ENCODE results near the gene PCGF3.
A peak's percentile ranks its signal among the peaks of the same experiment; 100 is the strongest.
"Not testable (repeated sequence)": the region's sequence is repeated elsewhere in the genome, so short reads cannot be mapped to it uniquely, and the experiment has no call there.

The PCGF3 gene

DNA sequence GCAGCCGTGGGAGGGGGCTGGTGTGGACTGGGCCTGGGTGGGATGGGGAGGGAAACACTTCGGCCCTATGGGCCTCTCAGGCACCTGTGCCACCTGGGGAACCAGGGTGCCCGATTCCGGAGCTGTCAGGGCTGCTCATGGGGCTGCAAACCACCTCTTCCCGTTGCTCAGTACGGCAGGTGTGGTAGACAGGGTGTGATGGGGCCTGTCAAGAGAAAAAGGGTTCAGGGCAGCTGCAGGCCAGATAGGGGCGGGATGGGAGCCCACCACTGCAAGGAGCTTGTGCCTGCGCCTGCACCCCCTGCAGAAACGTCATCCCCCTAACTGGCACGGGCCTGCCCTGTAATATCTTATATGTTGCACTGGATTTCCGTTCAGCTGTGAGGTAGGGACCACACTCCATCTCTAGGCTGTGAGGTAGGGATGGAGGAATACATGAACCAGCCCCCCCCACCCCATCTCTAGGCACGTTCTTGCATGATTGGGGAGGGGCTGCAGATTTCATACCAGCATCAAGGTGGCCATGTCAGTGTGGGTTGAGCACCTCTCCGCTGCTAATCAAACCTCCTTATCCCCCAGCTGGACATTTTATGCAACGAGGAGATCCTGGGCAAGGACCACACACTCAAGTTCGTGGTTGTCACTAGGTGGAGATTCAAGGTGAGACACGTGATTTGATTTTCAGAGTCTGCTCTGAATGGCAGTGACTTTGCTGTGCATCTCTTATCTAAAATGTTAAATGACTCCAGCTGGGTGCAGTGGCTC lies 59.0 kb downstream of the PCGF3 start:
- no peak for DNase-seq

DNA sequence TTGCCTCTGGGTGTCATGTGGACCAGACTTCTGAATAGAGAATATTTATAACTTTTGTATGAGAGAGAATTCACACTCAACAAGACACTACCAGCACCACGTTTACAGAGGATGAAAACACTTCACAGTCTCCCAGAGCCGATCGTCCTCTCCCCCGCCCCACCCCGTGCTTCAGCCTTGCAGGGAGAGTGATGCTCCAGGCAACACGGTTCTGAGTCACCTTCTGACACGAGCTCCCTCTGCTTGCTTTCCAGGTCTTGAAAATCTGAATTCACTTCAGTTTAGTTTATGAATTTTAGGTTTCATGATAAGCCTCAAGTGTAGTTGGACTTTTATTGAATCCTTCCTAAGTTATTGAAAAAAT lies 60.5 kb downstream of the PCGF3 start:
- no peak for DNase-seq

DNA sequence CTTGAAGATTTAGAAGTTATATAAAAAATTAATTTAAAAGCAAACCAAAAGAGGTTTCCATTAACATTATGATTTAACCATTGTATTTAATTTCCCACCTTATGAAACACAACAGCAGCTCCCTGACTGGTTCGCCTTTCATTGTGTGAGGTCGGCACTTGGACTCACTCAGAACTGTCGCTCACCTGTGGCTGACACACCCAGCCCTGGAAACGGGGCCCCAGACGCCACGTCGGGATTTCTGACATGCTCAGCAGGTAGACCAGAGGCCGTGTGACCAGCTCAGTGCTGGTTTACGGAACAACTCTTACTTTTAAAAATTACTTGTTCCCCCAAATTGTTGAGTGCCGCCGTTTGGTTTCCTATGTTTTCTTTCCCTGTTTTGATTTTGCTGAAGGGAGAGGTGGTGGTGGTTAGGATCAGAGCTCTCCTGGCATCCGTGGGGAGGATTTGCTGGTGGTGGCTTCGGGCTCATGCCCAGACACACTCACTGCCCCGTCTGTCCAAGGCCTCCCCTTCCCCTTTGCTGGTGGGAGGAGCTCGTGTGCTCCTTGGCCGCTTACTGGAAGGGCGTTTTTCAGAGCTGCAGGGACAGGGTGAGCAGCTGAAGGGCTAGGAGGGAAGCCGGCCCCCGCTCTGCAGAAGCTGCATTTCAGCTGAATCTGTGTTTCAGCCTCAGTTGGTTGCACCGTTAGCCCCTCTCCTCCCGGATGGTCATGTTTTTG lies 61.1 kb downstream of the PCGF3 start:
- no peak for DNase-seq

DNA sequence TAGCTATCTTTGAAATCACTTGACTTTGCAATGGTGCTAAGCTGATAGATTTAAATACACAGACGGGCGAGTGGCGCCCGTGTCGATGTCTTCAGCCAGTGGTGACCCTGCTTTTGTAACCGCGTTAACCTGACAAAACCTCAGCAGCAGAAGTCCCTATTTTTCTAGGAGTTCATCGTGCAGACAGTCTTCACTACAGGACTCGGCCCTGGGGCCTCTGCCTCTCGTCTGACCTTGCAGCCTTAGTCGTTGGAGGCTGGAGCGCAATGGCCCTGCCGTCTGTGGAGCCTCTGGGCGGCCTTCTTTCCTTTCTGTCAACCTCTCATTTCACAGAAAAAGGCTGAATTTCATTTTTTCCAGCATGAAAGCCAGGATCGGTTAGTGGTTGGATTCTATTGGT lies 62.4 kb downstream of the PCGF3 start:
- DNase-seq: no peak

DNA sequence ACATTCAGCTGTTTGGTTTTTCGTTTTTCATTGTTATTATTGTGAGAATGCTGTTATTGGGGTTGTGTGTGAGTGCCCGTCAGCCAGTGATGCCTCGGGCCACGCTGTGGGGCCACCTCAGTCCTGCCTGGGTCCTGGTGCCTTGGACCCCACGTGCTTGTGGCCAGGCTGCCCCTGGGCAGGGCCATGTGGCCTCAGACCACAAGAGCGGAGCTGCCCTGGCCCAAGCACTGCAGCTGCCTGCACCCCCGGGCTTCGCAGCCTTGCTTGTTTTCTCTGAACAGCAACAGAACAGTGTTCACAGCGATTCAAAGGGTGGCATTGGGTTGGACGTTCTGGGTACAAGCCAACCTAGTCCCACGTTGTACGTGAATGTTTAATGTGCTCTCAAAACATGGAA lies 63.4 kb downstream of the PCGF3 start:
- no peak for DNase-seq

DNA sequence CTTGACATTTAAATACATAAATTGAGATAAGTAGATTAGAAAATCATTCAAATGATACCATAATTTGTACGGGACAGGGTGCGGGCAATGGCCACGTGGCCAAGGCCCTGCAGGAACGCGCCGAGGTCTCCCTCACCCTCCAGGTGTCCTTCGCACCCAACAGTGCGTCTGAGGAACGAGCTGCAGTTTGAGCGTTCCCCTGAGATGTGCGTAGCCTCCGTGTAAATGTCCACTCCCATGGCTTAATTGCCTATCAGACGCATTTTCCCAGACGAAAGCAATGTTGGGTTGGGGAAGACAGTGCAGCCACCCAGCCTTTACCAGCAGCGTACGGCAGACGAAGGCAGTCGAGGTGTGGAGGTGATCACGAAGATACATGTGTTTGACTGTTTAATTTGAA lies 63.9 kb downstream of the PCGF3 start:
- DNase-seq: no peak

DNA sequence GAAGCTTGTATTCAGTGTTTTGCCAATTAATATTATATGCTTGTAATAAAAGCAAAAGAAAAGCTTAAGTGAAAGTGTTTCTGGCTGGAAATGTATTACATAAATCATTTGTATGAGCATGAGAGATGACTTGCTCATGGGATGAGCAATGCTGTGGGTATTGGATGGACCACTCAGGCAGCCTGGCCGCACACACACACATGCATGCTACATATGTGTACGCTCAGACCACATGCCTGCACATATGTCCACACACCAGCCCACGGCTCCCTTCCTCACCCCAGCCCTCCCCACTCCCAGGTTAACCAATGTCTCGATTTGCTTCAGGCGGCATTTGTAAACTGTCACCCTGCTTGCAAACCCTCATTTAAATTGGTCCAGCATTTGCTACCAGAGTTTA lies 64.4 kb downstream of the PCGF3 start:
- DNase-seq: no peak

DNA sequence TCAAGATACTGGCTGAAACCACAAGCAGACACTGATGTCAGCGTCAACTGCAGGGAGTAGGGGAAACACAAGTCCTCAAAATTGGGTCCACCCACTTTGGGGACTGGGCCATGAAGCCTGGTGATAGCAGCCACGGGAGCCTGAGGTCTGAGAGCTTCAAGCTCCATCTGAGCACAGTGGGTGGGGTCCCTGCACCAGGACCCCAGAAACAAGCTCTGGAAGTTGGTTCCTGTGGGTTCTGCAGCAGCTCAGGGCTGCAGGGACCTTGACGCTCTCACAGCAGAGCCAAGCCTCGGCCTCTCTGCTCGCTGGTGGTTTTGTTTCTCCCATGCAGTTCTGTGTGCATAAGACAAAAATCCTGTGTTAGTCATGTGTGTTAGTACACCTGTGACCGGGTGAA lies 65.8 kb downstream of the PCGF3 start:
- no peak for DNase-seq

DNA sequence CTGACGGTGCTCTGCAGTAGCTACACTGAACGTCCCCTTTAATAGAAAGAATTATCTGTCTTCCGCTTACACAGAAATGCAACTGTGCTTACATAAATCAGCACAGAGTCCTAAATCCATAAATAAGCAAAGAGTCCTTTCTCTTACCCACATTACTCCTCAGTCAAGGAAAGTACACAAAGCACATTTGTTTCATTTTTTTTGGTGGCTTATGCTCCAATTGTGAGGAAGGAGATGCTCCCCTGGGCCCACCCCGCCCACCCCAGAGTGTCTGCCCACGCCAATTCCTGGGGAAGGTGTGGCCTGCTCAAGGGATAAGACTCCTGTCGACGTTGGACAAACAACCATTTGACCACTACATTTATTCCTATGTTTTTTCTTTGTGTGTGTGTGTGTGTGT lies 66.5 kb downstream of the PCGF3 start:
- no peak for DNase-seq

DNA sequence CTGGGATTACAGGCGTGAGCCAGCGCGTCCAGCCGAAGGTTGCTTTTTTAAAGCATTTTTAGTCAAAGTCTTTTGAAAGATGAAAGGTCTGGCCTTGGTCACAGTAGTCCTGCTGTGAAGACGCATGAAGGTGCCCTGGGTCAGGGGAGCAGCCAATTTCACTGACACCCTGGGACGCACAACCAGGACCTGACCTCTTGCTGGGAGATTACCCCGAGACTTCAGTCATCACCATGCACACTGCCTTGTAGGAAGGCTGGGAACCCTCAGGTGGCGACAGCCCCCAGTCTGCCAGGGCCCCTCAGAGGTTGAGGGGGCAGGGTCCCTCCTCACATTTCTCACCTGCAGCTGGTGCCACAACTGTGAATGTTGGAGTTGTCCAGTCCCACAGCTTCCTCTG lies 67.1 kb downstream of the PCGF3 start:
- DNase-seq: no peak

DNA sequence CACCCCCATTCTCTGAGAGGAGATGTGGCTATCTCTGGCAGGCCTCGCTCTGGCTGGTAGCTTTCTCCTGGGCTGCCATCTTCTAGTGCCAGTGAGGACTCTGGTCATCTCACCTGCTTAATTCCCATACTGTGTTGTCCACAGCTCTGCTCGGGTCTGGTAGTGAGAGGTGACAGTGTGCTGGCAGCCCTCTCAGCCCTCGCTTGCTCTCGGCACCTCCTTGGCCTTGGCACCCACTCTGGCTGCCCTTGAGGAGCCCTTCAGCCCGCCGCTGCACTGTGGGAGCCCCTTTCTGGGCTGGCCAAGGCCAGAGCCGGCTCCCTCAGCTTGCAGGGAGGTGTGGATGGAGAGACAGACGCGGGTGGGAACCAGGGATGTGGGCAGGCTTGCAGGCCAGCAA lies 67.6 kb downstream of the PCGF3 start:
- no peak for DNase-seq

DNA sequence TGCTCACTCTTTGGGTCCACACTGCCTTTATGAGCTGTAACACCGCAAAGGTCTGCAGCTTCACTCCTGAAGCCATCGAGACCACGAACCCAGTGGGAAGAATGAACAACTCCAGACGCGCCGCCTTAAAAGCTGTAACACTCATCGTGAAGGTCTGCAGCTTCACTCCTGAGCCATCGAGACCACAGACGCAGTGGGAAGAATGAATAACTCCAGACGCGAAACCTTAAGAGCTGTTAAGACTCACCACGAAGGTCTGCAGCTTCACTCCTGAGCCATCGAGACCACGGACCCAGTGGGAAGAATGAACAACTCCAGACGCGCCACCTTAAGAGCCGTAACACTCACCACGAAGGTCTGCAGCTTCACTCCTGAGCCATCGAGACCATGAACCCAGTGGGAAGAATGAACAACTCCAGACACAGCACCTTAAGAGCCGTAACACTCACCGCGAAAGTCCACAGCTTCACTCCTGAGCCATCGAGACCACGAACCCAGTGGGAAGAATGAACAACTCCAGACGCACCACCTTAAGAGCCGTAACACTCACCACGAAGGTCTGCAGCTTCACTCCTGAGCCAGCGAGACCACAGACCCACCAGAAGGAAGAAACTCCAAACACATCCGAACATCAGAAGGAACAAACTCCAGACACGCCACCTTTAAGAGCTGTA lies 68.9 kb downstream of the PCGF3 start:
- not testable (repeated sequence) for DNase-seq

DNA sequence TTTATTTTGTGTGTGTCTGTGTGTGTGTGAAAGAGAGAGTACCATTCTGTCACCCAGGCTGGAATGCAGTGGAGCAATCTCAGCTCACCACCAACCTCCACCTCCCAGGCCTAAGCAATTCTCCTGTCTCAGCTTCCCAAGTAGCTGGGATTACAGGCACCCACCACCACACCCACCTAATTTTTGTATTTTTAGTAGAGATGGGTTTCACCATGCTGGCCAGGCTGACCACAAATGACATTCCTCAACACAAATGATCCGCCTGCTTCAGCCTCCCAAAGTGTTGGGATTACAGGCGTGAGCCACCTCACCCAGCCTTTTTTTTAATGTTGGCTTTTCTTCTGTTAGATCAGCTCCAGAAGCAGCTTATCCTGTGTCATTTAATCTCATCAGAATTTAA lies 69.9 kb downstream of the PCGF3 start:
- DNase-seq: not testable (repeated sequence)

DNA sequence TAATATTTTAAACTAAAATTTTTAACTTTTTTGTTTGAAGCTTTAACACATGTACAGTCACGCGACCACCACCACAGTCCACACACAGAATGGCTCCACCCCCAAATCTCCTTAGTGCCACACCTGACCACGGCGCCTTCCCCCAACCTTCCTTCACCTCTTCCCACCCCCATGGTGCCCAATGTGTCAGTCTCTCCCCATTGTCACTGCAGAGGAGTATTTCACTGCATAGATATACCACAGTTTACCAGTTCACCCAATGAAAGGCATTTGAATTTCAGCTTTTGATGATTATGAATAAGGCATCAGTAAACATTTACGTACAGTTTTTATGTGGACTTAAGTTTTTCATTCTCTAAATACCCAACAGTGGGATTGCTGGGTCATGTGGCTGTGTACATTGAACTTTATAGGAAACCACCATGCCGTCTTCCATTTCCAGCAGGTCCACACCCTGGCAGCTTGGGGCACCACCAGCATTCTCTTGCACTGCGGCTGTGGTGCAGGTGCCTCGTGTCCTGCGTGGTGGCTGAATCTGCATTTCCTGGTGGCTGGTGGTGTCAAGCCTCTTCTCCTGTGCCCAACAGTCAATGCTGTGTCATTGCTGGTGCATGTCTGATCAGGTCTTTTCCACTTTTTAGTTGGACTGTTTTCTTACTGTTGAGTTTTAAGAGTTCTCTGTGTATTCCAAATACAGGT lies 71.3 kb downstream of the PCGF3 start:
- no peak for DNase-seq

DNA sequence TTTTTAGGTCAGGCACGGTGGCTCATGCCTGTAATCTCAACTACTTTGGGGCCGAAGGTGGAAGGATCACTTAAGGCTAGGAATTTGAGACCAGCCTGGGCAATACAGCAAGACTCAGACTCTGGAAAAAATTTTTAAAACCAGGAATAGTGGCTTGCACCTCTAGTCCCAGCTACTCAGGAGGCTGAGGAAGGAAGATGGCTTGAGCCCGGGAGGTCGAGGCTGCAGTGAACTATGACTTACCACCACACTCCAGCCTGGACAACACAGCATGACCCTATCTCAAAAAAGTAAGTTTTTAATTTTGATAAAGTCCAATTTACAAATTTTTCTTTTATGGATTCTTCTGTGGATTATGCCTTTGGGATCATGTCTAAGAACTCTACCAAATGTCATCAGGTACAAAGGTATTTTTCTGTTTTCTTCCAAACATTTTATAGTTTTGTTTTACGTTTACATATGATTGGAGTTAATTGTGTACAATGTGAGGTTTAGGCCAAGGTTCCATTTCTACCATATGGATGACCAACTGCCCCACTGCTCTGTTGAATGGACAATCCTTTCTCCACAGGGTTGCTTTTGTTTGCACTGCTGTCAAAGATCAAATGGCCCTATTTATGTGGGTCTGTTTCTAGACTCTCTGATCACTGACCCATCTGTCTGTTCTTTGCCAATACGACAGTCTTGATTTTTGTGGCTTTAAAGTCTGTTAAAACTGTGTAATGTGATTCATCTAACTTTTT lies 72.1 kb downstream of the PCGF3 start:
- no peak for DNase-seq

DNA sequence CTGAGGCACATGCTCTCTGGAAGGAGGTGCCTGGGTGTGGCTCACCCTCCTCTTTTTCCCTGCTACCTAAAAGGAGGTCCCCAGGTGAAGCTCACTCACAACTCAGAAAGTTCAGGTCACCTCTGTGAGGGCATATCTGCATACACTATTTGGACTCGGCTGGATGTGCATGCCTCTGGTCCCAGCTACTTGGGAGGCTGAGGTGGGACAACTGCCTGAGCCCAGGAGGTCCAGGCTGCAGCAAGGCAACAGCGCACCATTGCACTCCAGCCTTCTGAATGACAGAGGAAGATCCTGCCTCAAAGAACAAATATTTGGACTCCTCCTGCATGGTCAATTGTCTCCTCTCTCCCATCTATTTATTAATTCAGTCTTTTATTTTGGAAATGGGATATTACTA lies 73.9 kb downstream of the PCGF3 start:
- no peak for DNase-seq

DNA sequence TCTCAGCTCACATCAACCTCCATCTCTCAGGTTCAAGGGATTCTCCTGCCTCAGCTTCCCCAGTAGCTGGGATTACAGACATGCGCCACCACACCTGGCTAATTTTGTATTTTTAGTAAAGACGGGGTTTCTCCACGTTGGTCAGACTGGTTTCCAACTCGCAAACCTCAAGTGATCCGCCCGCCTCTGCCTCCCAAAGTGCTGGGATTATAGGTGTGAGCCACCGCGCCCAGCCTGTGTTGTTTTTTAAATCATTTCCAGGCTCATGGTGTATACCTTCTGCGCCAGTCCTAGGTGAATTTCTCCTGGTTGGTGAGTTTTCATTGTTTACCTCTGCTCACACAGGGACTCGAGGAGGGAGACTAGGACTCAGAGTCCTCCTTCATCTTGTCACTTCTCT lies 74.6 kb downstream of the PCGF3 start:
- not testable (repeated sequence) for DNase-seq

DNA sequence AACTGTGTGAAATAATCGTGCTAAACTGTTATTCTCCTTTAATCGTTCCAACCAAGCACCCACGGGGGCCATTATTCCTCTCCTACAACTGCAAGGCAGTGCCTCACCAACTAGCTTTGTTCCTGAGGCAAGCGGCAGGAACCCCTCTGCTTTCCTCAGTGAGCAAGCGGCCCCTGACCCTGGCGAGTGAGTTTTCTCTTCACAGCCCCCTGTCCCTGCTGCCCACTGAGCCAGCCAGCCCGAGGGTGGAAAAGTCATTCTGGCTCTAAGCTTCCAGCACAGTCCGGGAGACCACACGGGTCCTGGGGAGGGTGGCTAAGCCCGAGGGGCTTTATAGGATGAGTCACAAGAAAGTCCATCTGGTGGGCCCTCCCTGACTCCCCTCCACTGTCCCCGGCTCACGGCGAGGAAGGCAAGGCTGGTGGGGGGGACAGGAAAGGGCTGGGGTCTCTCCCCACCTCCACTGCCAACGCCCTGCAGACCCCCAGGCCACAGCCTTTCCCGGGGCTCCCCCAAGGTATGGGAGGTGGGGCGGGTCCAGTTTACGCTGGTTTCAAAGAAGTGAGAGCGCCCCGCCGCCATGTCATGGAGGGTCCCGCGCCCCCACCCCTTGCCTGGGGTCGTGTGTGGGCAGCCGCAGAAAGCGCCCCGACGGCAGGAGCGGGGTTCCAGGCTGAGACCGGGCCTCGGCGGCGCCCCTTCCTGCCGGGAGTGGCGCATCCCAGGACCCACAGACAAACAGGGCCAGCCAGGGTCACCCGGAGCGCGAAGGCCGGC lies 75.3 kb downstream of the PCGF3 start:
- DNase-seq: no peak

DNA sequence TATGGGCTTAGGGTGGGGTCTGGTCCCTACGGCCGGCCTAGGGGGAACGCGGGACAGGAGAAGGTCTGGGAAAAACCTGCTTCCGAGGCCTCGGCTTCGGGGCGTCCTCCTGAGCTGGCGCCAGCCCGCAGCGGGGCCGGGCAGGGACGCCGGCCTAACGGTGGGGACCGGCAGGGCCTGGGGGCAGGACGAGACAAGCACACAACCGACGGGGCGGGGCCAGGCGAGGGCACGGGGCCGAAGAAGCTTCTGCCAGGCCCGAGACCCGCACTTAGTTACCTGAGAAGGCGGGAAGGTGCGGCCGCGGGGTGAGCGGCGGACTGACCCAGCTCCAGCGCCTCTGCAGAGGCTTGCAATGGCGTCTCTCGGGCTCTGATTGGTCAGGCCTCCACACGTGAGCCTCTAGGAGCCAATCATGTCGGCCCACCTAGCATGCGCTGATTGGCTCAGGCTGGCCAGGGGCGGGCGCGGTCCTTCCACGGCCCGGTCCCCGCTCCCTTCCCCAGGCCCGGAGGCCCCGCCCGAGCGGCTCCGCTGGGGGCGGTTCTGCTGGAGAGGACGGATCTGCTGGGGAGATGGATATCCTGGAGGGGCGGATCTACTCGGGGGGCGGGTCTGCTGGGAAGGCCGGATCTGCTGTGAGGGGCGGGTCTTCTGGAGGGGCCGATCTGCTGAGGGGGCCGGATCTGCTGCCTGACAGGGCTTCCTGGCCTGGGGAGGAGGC lies 76.0 kb downstream of the PCGF3 start:
- DNase-seq: peak; percentile 98

DNA sequence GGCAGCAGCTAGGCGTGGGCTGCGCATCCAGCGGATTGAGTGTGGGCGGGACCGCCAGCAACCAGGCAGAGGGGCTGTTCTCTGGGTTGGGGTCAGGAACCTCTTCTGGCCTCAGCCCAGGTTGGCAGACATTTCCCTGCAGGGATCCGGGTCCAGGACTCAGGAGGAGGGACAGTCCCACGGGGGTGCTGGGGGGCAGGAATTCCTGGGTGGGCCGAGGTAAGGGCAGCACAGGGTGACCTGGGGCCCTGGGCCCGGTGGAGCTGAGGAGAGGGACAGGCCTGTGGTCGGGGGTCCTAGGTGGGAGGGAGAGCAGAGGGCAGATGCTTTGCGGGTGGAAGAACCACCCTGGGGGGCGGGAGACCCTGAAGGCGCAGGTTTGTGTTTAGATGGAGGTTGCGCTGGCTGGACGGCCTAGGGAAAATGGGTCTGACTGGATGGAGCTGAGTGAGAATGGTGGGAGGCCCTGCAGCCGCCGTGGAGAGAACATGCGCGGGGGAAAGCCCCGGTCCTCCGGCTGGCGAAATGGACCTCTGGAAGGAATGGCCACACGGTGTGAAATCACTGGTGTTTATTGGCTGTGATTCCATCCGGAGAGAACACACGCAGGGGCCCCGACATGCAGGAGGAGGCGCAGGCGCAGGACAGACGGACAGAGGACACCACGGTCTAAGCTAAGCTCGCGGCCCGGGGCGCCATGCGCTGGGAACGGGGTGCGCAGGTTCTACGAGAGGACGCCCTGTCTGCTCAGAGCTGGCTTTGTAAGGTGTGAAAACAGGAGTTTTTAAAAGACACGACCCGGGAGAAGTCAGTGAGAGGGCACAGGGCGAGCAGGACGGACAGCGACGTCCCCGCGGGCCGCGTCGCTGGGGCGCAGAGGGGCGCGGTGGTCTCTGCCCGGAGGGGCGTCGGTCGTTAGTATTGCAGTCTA lies 79.0 kb downstream of the PCGF3 start:
- no peak for DNase-seq

Measured in activated CD4-positive, CD25-positive, alpha-beta regulatory T cell treated with anti-CD3 and anti-CD28 coated beads, Interleukin-2, amount 50 U/mL, for 72 hours (primary cell).